Glutamatergic neuron (in vitro differentiated cells): ENCODE results near the gene XCR1. TPM values are rescaled to one million over a fixed set of nuclear protein-coding genes. Genes with fewer than 3 reads are reported as not detected.

Experiments used
- DNase-seq: peaks from one replicate; pipeline ENCODE4 v3.0.0; 2022
- H3K27ac Mint-ChIP-seq: one replicate; pipeline ENCODE4 v1.8.0; 2020; ENCODE audit warnings: mild to moderate bottlenecking, mixed read lengths, inconsistent platforms; ENCODE audit not compliant: unreplicated experiment
- H3K27me3 Mint-ChIP-seq: one replicate; pipeline ENCODE4 v1.8.0; 2020; ENCODE audit warnings: mild to moderate bottlenecking, moderate library complexity, mixed read lengths, inconsistent platforms; ENCODE audit not compliant: unreplicated experiment
- H3K36me3 Mint-ChIP-seq: one replicate; pipeline ENCODE4 v1.8.0; 2020; ENCODE audit warnings: mild to moderate bottlenecking, mixed read lengths, inconsistent platforms; ENCODE audit not compliant: unreplicated experiment
- H3K4me1 Mint-ChIP-seq: one replicate; pipeline ENCODE4 v1.8.0; 2020; ENCODE audit warnings: mild to moderate bottlenecking, low read depth, mixed read lengths, inconsistent platforms; ENCODE audit not compliant: unreplicated experiment
- H3K4me3 Mint-ChIP-seq: one replicate; pipeline ENCODE4 v1.8.0; 2020; ENCODE audit warnings: mild to moderate bottlenecking, mixed read lengths, inconsistent platforms; ENCODE audit not compliant: unreplicated experiment
- H3K9me3 Mint-ChIP-seq: one replicate; pipeline ENCODE4 v1.8.0; 2020; ENCODE audit warnings: mild to moderate bottlenecking, moderate library complexity, mixed read lengths, inconsistent platforms; ENCODE audit not compliant: unreplicated experiment
- CTCF ChIP-seq: fragments of 200-600 bp; sonication (generic); IDR thresholded peaks from one replicate; pipeline ENCODE4 v1.5.0; 2021; ENCODE audit not compliant: partially characterized antibody, unreplicated experiment
- total RNA-seq: library from RNA; stranded (reverse); fragmentation: NEBNext Ultra II Directional; extraction: Animal tissue kit (Norgen Biotek cat#: 25700); gene quantifications from one replicate; pipeline ENCODE4 v1.2.1, GENCODE V29; 2021; ENCODE audit not compliant: unreplicated experiment

Gene XCR1
- total RNA-seq, 1 donor from 2014 or later: not detected

- no peak overlapping the region for H3K27ac Mint-ChIP-seq
Observed at GRCh38 chr3:45981346-45982074, 45.8 kb downstream of the XCR1 start.

GRCh38 chr3:45980819-45981218 lies 46.5 kb downstream of the XCR1 start:
- Mint-ChIP-seq H3K27ac (no peak overlapping the region), H3K4me1 (no peaks in the 10 kb centered on the region), H3K4me3 (no peak overlapping the region), H3K9me3 (no peaks in the 10 kb centered on the region), H3K27me3 (peaks cover 5% of the 10 kb centered on the region), H3K36me3 (no peaks in the 10 kb centered on the region)
- no peak for TF ChIP-seq CTCF
- no peak for DNase-seq

More at GRCh38 chr3:45981346-45982074, 45.8 kb downstream of the XCR1 start:
- Mint-ChIP-seq H3K4me1 (no peaks in the 10 kb centered on the region), H3K27me3 (peaks cover 3% of the 10 kb centered on the region), H3K4me3 (no peak overlapping the region), H3K36me3 (no peaks in the 10 kb centered on the region), H3K9me3 (no peaks in the 10 kb centered on the region)
- no peak for TF ChIP-seq CTCF
- DNase-seq: no peak

- no peak for DNase-seq
- H3K4me3 Mint-ChIP-seq: no peak overlapping the region
Observed at GRCh38 chr3:45980229-45980813, 47.0 kb downstream of the XCR1 start.

GRCh38 chr3:45979378-45979777 lies 47.9 kb downstream of the XCR1 start:
- Mint-ChIP-seq H3K9me3 (no peaks in the 10 kb centered on the region), H3K36me3 (no peaks in the 10 kb centered on the region), H3K27me3 (peaks cover 5% of the 10 kb centered on the region), H3K4me3 (no peak overlapping the region), H3K4me1 (no peaks in the 10 kb centered on the region), H3K27ac (no peak overlapping the region)
- no peak for TF ChIP-seq CTCF
- no peak for DNase-seq

More at GRCh38 chr3:45980229-45980813, 47.0 kb downstream of the XCR1 start:
- no peaks in the 10 kb centered on the region for H3K4me1 Mint-ChIP-seq
- H3K27ac Mint-ChIP-seq: no peak overlapping the region
- H3K9me3 Mint-ChIP-seq: no peaks in the 10 kb centered on the region
- H3K36me3 Mint-ChIP-seq: no peaks in the 10 kb centered on the region
- peaks cover 5% of the 10 kb centered on the region for H3K27me3 Mint-ChIP-seq
- no peak for TF ChIP-seq CTCF
